ENCODE data around the gene ERBB2. TPM values are rescaled to one million over a fixed set of nuclear protein-coding genes. Genes with fewer than 3 reads are reported as not detected.

The ERBB2 gene
- total and polyA plus RNA-seq, 9 of the 15 experiments (the other 6 are each of a cell fraction or from before 2014, with no cell fraction given), result 0.74 to 5.6 (median 3.3) TPM

DNA sequence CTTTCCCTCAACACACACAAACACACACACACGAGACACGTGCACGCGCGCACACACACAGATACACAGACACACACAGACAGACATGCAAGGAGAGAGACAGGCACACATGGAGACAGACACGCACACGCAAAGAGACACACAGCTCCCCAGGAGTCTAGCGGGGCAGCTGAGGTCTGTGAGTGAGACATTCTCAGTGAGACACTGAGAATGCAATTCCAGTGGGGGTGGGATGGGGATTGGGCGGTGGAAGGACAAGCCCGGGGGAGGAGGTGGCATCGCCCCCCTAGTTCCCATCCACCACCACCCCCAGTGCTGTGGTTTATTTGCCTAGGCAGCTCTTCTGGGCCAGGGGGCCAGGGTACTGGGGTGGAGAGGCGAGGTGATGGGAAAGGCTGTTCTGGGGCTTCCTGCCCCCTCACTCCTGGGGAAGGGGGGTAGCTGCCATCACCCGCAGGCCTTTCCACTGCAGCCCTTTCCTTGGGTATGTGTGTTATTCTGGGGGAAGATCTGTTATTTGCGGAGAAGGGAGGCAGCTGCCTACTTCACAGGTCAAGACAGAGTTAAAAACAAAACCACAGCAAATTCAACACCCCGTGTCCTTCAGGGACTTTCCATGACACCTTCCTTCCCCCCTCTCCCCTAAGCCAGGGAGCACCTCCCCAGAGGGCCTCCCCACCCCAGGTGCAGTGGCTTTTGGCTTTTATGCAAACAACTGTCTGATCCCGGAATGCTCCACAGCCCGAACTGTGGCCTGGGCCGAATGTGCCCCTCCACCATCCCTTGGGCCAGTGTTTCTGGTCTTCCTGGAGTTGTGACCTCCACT, 55.9 kb downstream of the ERBB2 start:
- BruUV-seq (replicated peaks), result no TSS peak
- CTCF ChIA-PET (ENCODE audit: low intra/inter-chr PET ratio), result interaction anchor here (6.1 kb wide), 1 partner anchor 134 kb away, joined by 118 read pairs; no protein-coding TSS in a partner anchor
- H4K20me1 ChIP-seq (replicated peaks; ENCODE audit: control insufficient read depth, insufficient read depth, low read length), result no peaks in the 10 kb centered on the region
- H3K27me3 ChIP-seq (ENCODE audit: control insufficient read depth in 2 of 2, insufficient read depth in 2 of 2, low read length in 2 of 2), result peaks cover 7 to 11% of the 10 kb centered on the region in 2 experiments; a peak in 3 of 5 replicates
- ATAC-seq (no peak), FAIRE-seq (no peak), DNase-seq (ENCODE audit: extremely low read depth in 1 of 4, low spot score in 3 of 4) (no peak)
- peaks cover 9 to 35% of the 10 kb centered on the region in 2 experiments; a peak in 4 of 5 replicates for H3K4me1 ChIP-seq (replicated peaks in 1 of 2; ENCODE audit: control insufficient read depth in 2 of 2, insufficient read depth in 2 of 2, low read length in 2 of 2)
- H3K79me2 ChIP-seq (ENCODE audit: control insufficient read depth, insufficient read depth, low read length), result no peaks in the 10 kb centered on the region
- H3K9me1 ChIP-seq (ENCODE audit: control insufficient read depth, insufficient read depth, low read length), result no peaks in the 10 kb centered on the region
- no peaks in the 10 kb centered on the region for H3K9me3 ChIP-seq (replicated peaks; ENCODE audit: control insufficient read depth, insufficient read depth, low read depth, low read length)
- POLR2A ChIA-PET, result interaction anchor here (0.5 to 0.8 kb wide), 4 partner anchors 9 to 85 kb away, joined by 3 read pairs; no protein-coding TSS in a partner anchor
- in situ Hi-C loops (cut with MboI) (loop anchor here (5.0 kb wide), 1 partner anchor 133 kb away; no protein-coding TSS in a partner anchor), intact Hi-C loops (cut with micrococcal nuclease) (no loop called here)
- TF ChIP-seq BHLHE40 (IDR thresholded peaks at IDR 0.05; ENCODE audit: low read length) (0 out of 2 replicates have a peak, but pooled peaks have one; percentile 14), ZNF311 (CRISPR knock-in tag; IDR thresholded peaks at IDR 0.05) (no peak), NFIC (IDR thresholded peaks at IDR 0.05) (no peak)
- 68% methylated on average over 16 of the region's 18 CpGs for WGBS (ENCODE audit: insufficient coverage, low coverage, missing lambda C conversion rate)
- no peak overlapping the region for H3K4me3 ChIP-seq
- H3K4me2 ChIP-seq (ENCODE audit: insufficient read depth, low read length), result no peak overlapping the region
- no peaks in the 10 kb centered on the region for H3K36me3 ChIP-seq (ENCODE audit: control insufficient read depth, insufficient read depth, low read length)
- H3K9ac ChIP-seq (ENCODE audit: insufficient read depth in 1 of 2, low read depth in 2 of 2, low read length in 2 of 2), result peak overlapping the region in 1 of 2 experiments; percentile 55; a peak in 2 of 4 replicates
- no peak overlapping the region for H3K27ac ChIP-seq (ENCODE audit: extremely low read depth, low read depth, low read length)
- H2AFZ ChIP-seq (ENCODE audit: low read depth, low read length), result peak overlapping the region; percentile 85
